ENCODE data around the gene POLR2C. TPM values are rescaled to one million over a fixed set of nuclear protein-coding genes. Genes with fewer than 3 reads are reported as not detected.

Gene POLR2C
- total and polyA plus RNA-seq, 2 of the 13 experiments (the other 11 are each of a cell fraction or from before 2014, with no cell fraction given): 104 to 216 TPM

DNA sequence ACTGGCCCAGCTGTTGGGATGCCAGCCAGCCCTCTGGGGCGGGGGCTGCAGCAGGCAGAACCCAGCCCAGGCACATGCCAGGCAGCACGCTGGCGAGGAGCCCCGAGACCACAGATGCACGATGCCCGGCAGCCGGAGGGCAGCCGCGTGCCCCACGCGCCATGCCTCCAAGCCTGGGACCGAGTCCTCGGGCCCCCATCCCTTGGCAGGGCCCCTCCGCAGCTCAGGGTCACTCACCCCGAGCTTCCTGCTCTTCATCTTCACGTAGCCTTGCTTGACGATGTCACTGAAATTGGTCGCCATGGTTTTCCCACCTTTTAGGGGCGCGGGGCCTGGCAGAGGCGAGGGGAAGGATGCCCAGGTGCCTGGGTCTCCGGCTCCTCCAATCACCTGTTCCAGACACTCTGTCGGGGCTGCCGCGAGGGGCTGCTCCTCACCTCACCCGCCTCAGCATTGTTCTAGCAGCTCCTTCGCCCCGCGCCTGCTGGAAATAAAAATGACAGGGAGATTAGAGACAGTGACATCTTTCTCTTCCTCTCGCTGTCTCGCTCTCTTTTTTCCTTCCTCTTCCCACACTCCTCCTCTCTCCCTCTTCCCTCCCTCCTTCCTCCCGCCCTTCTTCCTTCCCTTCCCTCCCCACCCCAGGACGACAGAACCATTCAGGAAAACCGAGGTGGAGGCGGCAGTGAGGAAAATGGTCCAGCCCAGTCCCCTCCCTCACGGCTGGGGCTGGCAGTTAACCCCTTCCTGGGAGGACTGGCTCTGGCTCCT lies 16.9 kb downstream of the POLR2C start (continued):
- TF ChIP-seq SCMH1 (CRISPR knock-in tag; IDR thresholded peaks at IDR 0.05; ENCODE audit: borderline replicate concordance): no peak
- TF ChIP-seq ZNF652 (CRISPR knock-in tag; IDR thresholded peaks at IDR 0.05; ENCODE audit: borderline replicate concordance, low read depth): peak; percentile 99
- TF ChIP-seq, protein P1, sequence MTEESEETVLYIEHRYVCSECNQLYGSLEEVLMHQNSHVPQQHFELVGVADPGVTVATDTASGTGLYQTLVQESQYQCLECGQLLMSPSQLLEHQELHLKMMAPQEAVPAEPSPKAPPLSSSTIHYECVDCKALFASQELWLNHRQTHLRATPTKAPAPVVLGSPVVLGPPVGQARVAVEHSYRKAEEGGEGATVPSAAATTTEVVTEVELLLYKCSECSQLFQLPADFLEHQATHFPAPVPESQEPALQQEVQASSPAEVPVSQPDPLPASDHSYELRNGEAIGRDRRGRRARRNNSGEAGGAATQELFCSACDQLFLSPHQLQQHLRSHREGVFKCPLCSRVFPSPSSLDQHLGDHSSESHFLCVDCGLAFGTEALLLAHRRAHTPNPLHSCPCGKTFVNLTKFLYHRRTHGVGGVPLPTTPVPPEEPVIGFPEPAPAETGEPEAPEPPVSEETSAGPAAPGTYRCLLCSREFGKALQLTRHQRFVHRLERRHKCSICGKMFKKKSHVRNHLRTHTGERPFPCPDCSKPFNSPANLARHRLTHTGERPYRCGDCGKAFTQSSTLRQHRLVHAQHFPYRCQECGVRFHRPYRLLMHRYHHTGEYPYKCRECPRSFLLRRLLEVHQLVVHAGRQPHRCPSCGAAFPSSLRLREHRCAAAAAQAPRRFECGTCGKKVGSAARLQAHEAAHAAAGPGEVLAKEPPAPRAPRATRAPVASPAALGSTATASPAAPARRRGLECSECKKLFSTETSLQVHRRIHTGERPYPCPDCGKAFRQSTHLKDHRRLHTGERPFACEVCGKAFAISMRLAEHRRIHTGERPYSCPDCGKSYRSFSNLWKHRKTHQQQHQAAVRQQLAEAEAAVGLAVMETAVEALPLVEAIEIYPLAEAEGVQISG (CRISPR knock-in tag; IDR thresholded peaks at IDR 0.05): no peak
- no peak for TF ChIP-seq ZNF317 (CRISPR knock-in tag; IDR thresholded peaks at IDR 0.05)
- TF ChIP-seq TGIF2 (CRISPR knock-in tag; IDR thresholded peaks at IDR 0.05): no peak
- TF ChIP-seq ZNF558 (CRISPR knock-in tag; IDR thresholded peaks at IDR 0.05; ENCODE audit: borderline replicate concordance): no peak
- TF ChIP-seq PITX1 (CRISPR knock-in tag; IDR thresholded peaks at IDR 0.05): no peak
- TF ChIP-seq POLR2AphosphoS5 (IDR thresholded peaks at IDR 0.05; ENCODE audit: low read depth, low read length): no peak
- TF ChIP-seq, protein P2, sequence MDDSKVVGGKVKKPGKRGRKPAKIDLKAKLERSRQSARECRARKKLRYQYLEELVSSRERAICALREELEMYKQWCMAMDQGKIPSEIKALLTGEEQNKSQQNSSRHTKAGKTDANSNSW (CRISPR knock-in tag; IDR thresholded peaks at IDR 0.05; ENCODE audit: borderline replicate concordance): no peak
- no peak for TF ChIP-seq ZMYM4 (CRISPR knock-in tag; IDR thresholded peaks at IDR 0.05)
- no peak for TF ChIP-seq SSRP1 (CRISPR knock-in tag; IDR thresholded peaks at IDR 0.05)
- 0 out of 4 replicates have a peak, but pooled peaks of 1 of the 2 experiments have one; percentile 7 for TF ChIP-seq EP300 (IDR thresholded peaks at IDR 0.05; ENCODE audit: low read depth in 2 of 2, low read length in 2 of 2)
- TF ChIP-seq EP300 (CRISPR knock-in tag; IDR thresholded peaks at IDR 0.05; ENCODE audit: borderline replicate concordance): no peak
- TF ChIP-seq, protein P3, sequence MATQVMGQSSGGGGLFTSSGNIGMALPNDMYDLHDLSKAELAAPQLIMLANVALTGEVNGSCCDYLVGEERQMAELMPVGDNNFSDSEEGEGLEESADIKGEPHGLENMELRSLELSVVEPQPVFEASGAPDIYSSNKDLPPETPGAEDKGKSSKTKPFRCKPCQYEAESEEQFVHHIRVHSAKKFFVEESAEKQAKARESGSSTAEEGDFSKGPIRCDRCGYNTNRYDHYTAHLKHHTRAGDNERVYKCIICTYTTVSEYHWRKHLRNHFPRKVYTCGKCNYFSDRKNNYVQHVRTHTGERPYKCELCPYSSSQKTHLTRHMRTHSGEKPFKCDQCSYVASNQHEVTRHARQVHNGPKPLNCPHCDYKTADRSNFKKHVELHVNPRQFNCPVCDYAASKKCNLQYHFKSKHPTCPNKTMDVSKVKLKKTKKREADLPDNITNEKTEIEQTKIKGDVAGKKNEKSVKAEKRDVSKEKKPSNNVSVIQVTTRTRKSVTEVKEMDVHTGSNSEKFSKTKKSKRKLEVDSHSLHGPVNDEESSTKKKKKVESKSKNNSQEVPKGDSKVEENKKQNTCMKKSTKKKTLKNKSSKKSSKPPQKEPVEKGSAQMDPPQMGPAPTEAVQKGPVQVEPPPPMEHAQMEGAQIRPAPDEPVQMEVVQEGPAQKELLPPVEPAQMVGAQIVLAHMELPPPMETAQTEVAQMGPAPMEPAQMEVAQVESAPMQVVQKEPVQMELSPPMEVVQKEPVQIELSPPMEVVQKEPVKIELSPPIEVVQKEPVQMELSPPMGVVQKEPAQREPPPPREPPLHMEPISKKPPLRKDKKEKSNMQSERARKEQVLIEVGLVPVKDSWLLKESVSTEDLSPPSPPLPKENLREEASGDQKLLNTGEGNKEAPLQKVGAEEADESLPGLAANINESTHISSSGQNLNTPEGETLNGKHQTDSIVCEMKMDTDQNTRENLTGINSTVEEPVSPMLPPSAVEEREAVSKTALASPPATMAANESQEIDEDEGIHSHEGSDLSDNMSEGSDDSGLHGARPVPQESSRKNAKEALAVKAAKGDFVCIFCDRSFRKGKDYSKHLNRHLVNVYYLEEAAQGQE (IDR thresholded peaks at IDR 0.05; ENCODE audit: borderline replicate concordance in 1 of 2, low read depth in 1 of 2, low read length in 2 of 2): no peak
- no peak for TF ChIP-seq CREM (IDR thresholded peaks at IDR 0.05)
- TF ChIP-seq CREM (CRISPR knock-in tag; IDR thresholded peaks at IDR 0.05): no peak
- no peak for TF ChIP-seq PAX8 (CRISPR knock-in tag; IDR thresholded peaks at IDR 0.05; ENCODE audit: borderline replicate concordance)
- TF ChIP-seq MBD4 (IDR thresholded peaks at IDR 0.05; ENCODE audit: borderline replicate concordance, low read length): no peak
- TF ChIP-seq MAFK (conservative IDR thresholded peaks at IDR 0.05 in 1 of 2, IDR thresholded peaks at IDR 0.05 in 1 of 2; ENCODE audit: low read length in 2 of 2): no peak
